ENCODE results near the gene PCED1B. TPM values are rescaled to one million over a fixed set of nuclear protein-coding genes. Genes with fewer than 3 reads are reported as not detected.
"Not testable (repeated sequence)": the region's sequence is repeated elsewhere in the genome, so short reads cannot be mapped to it uniquely, and the experiment has no call there.

Gene PCED1B
- total RNA-seq, 1 experiment from 2014 or later: 0.86 TPM

GRCh38 chr12:47114481-47114892 lies 35.1 kb downstream of the PCED1B start:
- ATAC-seq (no peak), DNase-seq (ENCODE audit: low read depth, low spot score) (no peak)
- H4K20me1 ChIP-seq (ENCODE audit: insufficient read depth): no peaks in the 10 kb centered on the region
- intact Hi-C loops (cut with micrococcal nuclease): no loop called here
- no peaks in the 10 kb centered on the region for H3K27me3 ChIP-seq (ENCODE audit: insufficient read depth, low read length)
- no peak overlapping the region for H3K9ac ChIP-seq (ENCODE audit: low read length)
- H3K4me1 ChIP-seq (ENCODE audit: control insufficient read depth in 1 of 2, insufficient read depth in 2 of 2, low read length in 2 of 2): no peaks in the 10 kb centered on the region
- no peak overlapping the region for H3K4me2 ChIP-seq (ENCODE audit: low read length)
- no peak overlapping the region for H3K4me3 ChIP-seq (replicated peaks in 1 of 2; ENCODE audit: low read depth in 1 of 2, low read length in 2 of 2)
- no peak overlapping the region for H3K27ac ChIP-seq (ENCODE audit: low read depth, low read length)
- BruUV-seq (replicated peaks): no TSS peak
- no peaks in the 10 kb centered on the region for H3K79me2 ChIP-seq (ENCODE audit: insufficient read depth, low read length)
- CTCF ChIA-PET: no interaction called here
- no peak for TF ChIP-seq SRF (IDR thresholded peaks at IDR 0.05; ENCODE audit: low read depth)
- TF ChIP-seq EZH2 (IDR thresholded peaks at IDR 0.05): no peak
- no peak for TF ChIP-seq POLR2AphosphoS5 (IDR thresholded peaks at IDR 0.05; ENCODE audit: low read depth, low read length)
- TF ChIP-seq RAD21 (IDR thresholded peaks at IDR 0.05; ENCODE audit: low read depth): no peak
- TF ChIP-seq TCF7L2 (IDR thresholded peaks at IDR 0.05; ENCODE audit: borderline replicate concordance, extremely low read depth, insufficient read depth, insufficient read length): no peak
- no peak for TF ChIP-seq SIN3A (IDR thresholded peaks at IDR 0.05; ENCODE audit: low read depth)
- no peak for TF ChIP-seq EZH2phosphoT487 (IDR thresholded peaks at IDR 0.05; ENCODE audit: borderline replicate concordance)
- TF ChIP-seq EGR1 (IDR thresholded peaks at IDR 0.05; ENCODE audit: low read depth): no peak
- no peak for TF ChIP-seq MAX (IDR thresholded peaks at IDR 0.05)
- TF ChIP-seq, protein P1, sequence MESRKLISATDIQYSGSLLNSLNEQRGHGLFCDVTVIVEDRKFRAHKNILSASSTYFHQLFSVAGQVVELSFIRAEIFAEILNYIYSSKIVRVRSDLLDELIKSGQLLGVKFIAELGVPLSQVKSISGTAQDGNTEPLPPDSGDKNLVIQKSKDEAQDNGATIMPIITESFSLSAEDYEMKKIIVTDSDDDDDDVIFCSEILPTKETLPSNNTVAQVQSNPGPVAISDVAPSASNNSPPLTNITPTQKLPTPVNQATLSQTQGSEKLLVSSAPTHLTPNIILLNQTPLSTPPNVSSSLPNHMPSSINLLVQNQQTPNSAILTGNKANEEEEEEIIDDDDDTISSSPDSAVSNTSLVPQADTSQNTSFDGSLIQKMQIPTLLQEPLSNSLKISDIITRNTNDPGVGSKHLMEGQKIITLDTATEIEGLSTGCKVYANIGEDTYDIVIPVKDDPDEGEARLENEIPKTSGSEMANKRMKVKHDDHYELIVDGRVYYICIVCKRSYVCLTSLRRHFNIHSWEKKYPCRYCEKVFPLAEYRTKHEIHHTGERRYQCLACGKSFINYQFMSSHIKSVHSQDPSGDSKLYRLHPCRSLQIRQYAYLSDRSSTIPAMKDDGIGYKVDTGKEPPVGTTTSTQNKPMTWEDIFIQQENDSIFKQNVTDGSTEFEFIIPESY (IDR thresholded peaks at IDR 0.05; ENCODE audit: extremely low read depth, insufficient replicate concordance, low read length): no peak
- no peak for TF ChIP-seq SP1 (IDR thresholded peaks at IDR 0.05; ENCODE audit: low read depth)
- TF ChIP-seq ATF3 (IDR thresholded peaks at IDR 0.05): no peak
- TF ChIP-seq CBX3 (IDR thresholded peaks at IDR 0.05; ENCODE audit: low read depth): no peak
- TF ChIP-seq JUND (IDR thresholded peaks at IDR 0.05): no peak
- no peak for TF ChIP-seq CEBPB (IDR thresholded peaks at IDR 0.05; ENCODE audit: low read depth)
- no peak overlapping the region for H2AFZ ChIP-seq (ENCODE audit: low read depth, low read length, poor library complexity, severe bottlenecking)
- H3K9me2 ChIP-seq (ENCODE audit: insufficient read depth): no peaks in the 10 kb centered on the region
- no peaks in the 10 kb centered on the region for H3K9me3 ChIP-seq (ENCODE audit: control insufficient read depth in 1 of 2, insufficient read depth in 1 of 2, low read depth in 1 of 2, low read length in 2 of 2)
- no peaks in the 10 kb centered on the region for H3K36me3 ChIP-seq (ENCODE audit: control insufficient read depth in 1 of 2, insufficient read depth in 2 of 2, low read length in 2 of 2)
- POLR2A ChIA-PET: no interaction called here
- RAD21 ChIA-PET (ENCODE audit: low non-redundant PET in 1 of 2, low total read pairs in 2 of 2, uncharacterized antibody in 2 of 2, unreplicated experiment in 2 of 2): no interaction called here

- H3K4me2 ChIP-seq (ENCODE audit: low read length); ATAC-seq; H3K36me3 ChIP-seq (ENCODE audit: control insufficient read depth in 1 of 2, insufficient read depth in 2 of 2, low read length in 2 of 2); H3K9me2 ChIP-seq (ENCODE audit: insufficient read depth); H4K20me1 ChIP-seq (ENCODE audit: insufficient read depth); H3K4me1 ChIP-seq (ENCODE audit: control insufficient read depth in 1 of 2, insufficient read depth in 2 of 2, low read length in 2 of 2); POLR2A ChIA-PET; intact Hi-C loops (cut with micrococcal nuclease); RAD21 ChIA-PET (ENCODE audit: low non-redundant PET in 1 of 2, low total read pairs in 2 of 2, uncharacterized antibody in 2 of 2, unreplicated experiment in 2 of 2); H3K9me3 ChIP-seq (ENCODE audit: control insufficient read depth in 1 of 2, insufficient read depth in 1 of 2, low read depth in 1 of 2, low read length in 2 of 2); H3K4me3 ChIP-seq (replicated peaks in 1 of 2; ENCODE audit: low read depth in 1 of 2, low read length in 2 of 2); H3K9ac ChIP-seq (ENCODE audit: low read length); H2AFZ ChIP-seq (ENCODE audit: low read depth, low read length, poor library complexity, severe bottlenecking); H3K27ac ChIP-seq (ENCODE audit: low read depth, low read length); BruUV-seq (replicated peaks); CTCF ChIA-PET; H3K79me2 ChIP-seq (ENCODE audit: insufficient read depth, low read length); H3K27me3 ChIP-seq (ENCODE audit: insufficient read depth, low read length); DNase-seq (ENCODE audit: low read depth, low spot score): not testable (repeated sequence)
Measured at GRCh38 chr12:47117305-47117704, 37.9 kb downstream of the PCED1B start.

All from HCT116 (cell line).